Esophagus squamous epithelium (tissue), 4 donors: Measurements from ENCODE around the gene WDR5B.

Source experiments
- POLR2A ChIP-seq, 4 donors: fragments of 450-650 bp; IDR thresholded peaks; one replicate each; pipeline ENCODE4 v1.6.1; 2017; ENCODE audit warnings: antibody characterized with exemption in 4 of 4, mild to moderate bottlenecking in 4 of 4, moderate library complexity in 3 of 4
- TF ChIP-seq, protein P1 (sequence below), 6 experiments: fragments of 450-650 bp in 4 of 6; fragments of 200-600 bp in 2 of 6; sonication (generic) in 2 of 6; IDR thresholded peaks; one replicate each; pipeline ENCODE4 v1.5.1; 2016 to 2019; ENCODE audit warnings: antibody characterized with exemption in 6 of 6, mild to moderate bottlenecking in 4 of 6, moderate library complexity in 4 of 6

DNA sequence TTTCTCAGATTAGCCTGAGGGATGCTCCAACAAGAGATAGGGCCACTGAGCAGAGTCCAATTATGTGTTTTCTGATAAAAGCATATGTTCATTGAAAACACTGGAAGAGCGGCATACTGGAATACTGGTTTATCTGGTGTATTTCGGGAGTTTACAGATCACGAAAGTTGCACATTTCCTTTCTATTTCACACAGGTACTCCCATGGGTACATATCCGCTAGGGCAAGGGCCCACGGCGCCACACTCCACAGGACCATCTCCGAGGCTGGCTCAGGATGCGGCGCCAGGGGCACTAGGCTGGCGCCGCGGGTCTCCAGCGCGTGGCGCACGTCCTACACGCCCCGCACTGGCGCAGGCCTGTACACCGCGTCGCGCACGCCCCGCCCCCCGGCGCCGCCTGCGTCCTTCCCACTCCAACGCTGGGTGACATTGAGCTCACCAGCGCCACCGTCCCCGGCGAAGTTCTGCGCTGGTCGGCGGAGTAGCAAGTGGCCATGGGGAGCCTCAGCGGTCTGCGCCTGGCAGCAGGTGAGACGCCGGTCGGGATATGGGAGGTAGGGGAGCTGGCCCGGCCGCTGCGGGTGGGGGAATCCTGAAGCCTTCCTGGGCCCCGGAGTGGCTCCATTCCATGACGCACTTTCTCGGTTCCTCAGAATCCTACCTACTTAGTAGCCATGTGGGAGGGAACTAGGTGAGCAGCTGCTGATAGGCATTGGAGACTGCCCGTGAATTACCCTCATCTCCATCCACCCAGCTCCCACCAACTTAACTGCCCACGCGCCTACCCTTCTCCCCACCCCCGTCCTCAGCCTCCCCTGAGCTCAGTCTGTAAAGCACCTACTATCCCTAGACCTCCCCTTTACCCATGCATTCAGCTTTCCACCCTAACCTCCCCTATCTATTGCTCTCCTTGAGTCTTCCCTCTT is 31.8 kb downstream of the WDR5B start, which contains the start of gene FAM162A:
- peak in 3 of 4 donors; percentile 63 to 94 (median 86) for TF ChIP-seq POLR2A (IDR thresholded peaks at IDR 0.05)
- TF ChIP-seq, protein P1, sequence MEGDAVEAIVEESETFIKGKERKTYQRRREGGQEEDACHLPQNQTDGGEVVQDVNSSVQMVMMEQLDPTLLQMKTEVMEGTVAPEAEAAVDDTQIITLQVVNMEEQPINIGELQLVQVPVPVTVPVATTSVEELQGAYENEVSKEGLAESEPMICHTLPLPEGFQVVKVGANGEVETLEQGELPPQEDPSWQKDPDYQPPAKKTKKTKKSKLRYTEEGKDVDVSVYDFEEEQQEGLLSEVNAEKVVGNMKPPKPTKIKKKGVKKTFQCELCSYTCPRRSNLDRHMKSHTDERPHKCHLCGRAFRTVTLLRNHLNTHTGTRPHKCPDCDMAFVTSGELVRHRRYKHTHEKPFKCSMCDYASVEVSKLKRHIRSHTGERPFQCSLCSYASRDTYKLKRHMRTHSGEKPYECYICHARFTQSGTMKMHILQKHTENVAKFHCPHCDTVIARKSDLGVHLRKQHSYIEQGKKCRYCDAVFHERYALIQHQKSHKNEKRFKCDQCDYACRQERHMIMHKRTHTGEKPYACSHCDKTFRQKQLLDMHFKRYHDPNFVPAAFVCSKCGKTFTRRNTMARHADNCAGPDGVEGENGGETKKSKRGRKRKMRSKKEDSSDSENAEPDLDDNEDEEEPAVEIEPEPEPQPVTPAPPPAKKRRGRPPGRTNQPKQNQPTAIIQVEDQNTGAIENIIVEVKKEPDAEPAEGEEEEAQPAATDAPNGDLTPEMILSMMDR (IDR thresholded peaks at IDR 0.05) = peak; percentile 39 to 74 (median 50)
